OCI-LY7 (cell line): ENCODE measurements around the gene IFT88. TPM values are rescaled to one million over a fixed set of nuclear protein-coding genes. Genes with fewer than 3 reads are reported as not detected.

Source experiments
- BruUV-seq: library from RNA; stranded (reverse); fragments of 400-500 nt; replicated peaks from 2 replicates; lab custom pipeline; 2021; lab: Mats Ljungman, UMichigan
- CTCF ChIA-PET: fragments of 300-600 bp; sonication (Branson Sonifier 250); formaldehyde crosslinking; loops from one replicate; lab custom pipeline; 2022; ENCODE audit warnings: antibody characterized with exemption; ENCODE audit not compliant: unreplicated experiment; lab: Charles Lee
- POLR2A ChIA-PET: fragments of 300-600 bp; sonication (Branson Sonifier 250); formaldehyde crosslinking; loops from one replicate; lab custom pipeline; 2022; ENCODE audit warnings: antibody characterized with exemption; lab: Charles Lee
- DNase-seq: peaks from one replicate; pipeline ENCODE4 v3.0.0-alpha.2; 2015; ENCODE audit warnings: low spot score
- H2AFZ ChIP-seq: fragments of 200-600 bp; sonication (generic), shearing (Covaris generic); 2 replicates; pipeline ENCODE4 v1.6.1; 2014; ENCODE audit warnings: mild to moderate bottlenecking, antibody characterized with exemption, low read length, moderate library complexity
- H3K27ac ChIP-seq: fragments of 200-600 bp; sonication (generic); 2 replicates; pipeline ENCODE4 v1.5.1; 2014; ENCODE audit warnings: mixed run types, low read depth, mild to moderate bottlenecking, moderate library complexity, low read length, inconsistent platforms; ENCODE audit not compliant: poor library complexity, severe bottlenecking
- H3K36me3 ChIP-seq: fragments of 200-600 bp; sonication (generic); 2 replicates; pipeline ENCODE4 v1.6.1; 2014; ENCODE audit warnings: mild to moderate bottlenecking, antibody characterized with exemption, low read length, moderate library complexity, mixed read lengths; ENCODE audit not compliant: insufficient read depth
- H3K4me1 ChIP-seq: fragments of 200-600 bp; sonication (generic); 2 replicates; pipeline ENCODE4 v1.5.1; 2014; ENCODE audit warnings: mild to moderate bottlenecking, low read length; ENCODE audit not compliant: insufficient read depth, poor library complexity, severe bottlenecking
- H3K4me2 ChIP-seq: fragments of 200-600 bp; sonication (generic); 2 replicates; pipeline ENCODE4 v1.6.1; 2014; ENCODE audit warnings: mild to moderate bottlenecking, low read length
- H3K4me3 ChIP-seq: fragments of 200-600 bp; sonication (generic); 2 replicates; pipeline ENCODE4 v1.5.1; 2014; ENCODE audit warnings: mild to moderate bottlenecking, low read depth, low read length; ENCODE audit not compliant: poor library complexity, severe bottlenecking
- H3K79me2 ChIP-seq: fragments of 200-600 bp; sonication (generic); 2 replicates; pipeline ENCODE4 v1.6.1; 2016; ENCODE audit warnings: low read depth, mild to moderate bottlenecking, low read length, moderate library complexity, mixed read lengths; ENCODE audit not compliant: insufficient read depth
- H3K9me2 ChIP-seq: fragments of 200-600 bp; sonication (generic); 2 replicates; pipeline ENCODE4 v1.6.1; 2016; ENCODE audit warnings: mild to moderate bottlenecking, low read length, mixed read lengths; ENCODE audit not compliant: insufficient read depth
- H3K9me3 ChIP-seq: fragments of 200-600 bp; sonication (generic); 2 replicates; pipeline ENCODE4 v1.6.1; 2014; ENCODE audit warnings: mild to moderate bottlenecking, mixed run types, low read length, mixed read lengths
- H4K20me1 ChIP-seq: fragments of 200-600 bp; sonication (generic); 2 replicates; pipeline ENCODE4 v1.6.1; 2014; ENCODE audit warnings: mild to moderate bottlenecking, antibody characterized with exemption, low read length, moderate library complexity, mixed read lengths; ENCODE audit not compliant: insufficient read depth
- CTCF ChIP-seq: fragments of 200-600 bp; sonication (generic); conservative IDR thresholded peaks from 2 replicates; pipeline ENCODE4 v1.5.1; 2014; ENCODE audit warnings: mild to moderate bottlenecking, antibody characterized with exemption, low read length, moderate library complexity, mixed read lengths
- EZH2phosphoT487 ChIP-seq: fragments of 200-600 bp; sonication (generic); IDR thresholded peaks from 2 replicates; pipeline ENCODE4 v1.6.1; 2018; ENCODE audit warnings: low read depth, borderline replicate concordance, mild to moderate bottlenecking, mixed run types, antibody characterized with exemption, low read length, moderate library complexity, mixed read lengths
- intact Hi-C: fragments of 100-400 bp; cut with micrococcal nuclease; formaldehyde crosslinking; loops from one replicate; pipeline ENCODE4 v1.10.0; 2022; ENCODE audit not compliant: unreplicated experiment
- total RNA-seq, 2 experiments: library from RNA; depleted of rRNA in 1 of 2; stranded (reverse); fragments of >200 nt in 1 of 2; shearing (Covaris generic) in 1 of 2; gene quantifications; 2 replicates each; pipeline ENCODE4 v1.2.3, GENCODE V29; 2014 to 2022

The IFT88 gene
- total RNA-seq, 2 experiments from 2014 or later, result 6.1 to 6.9 TPM

- intact Hi-C loops, result no loop called here
These were observed 47.1 kb upstream of the IFT88 start for GRCh38 chr13:20519875-20520274.

GRCh38 chr13:20521364-20522115 is 45.4 kb upstream of the IFT88 start:
- BruUV-seq, result no TSS peak
- no peak for DNase-seq
- intact Hi-C loops, result no loop called here
- CTCF ChIA-PET, result no interaction called here
- Histone ChIP-seq H3K9me3 (no peaks in the 10 kb centered on the region), H3K79me2 (no peaks in the 10 kb centered on the region), H3K36me3 (no peaks in the 10 kb centered on the region), H2AFZ (no peak overlapping the region), H3K9me2 (no peaks in the 10 kb centered on the region), H3K4me1 (no peaks in the 10 kb centered on the region), H3K4me3 (no peak overlapping the region), H3K27ac (no peak overlapping the region), H3K4me2 (no peak overlapping the region), H4K20me1 (no peaks in the 10 kb centered on the region)
- TF ChIP-seq CTCF (no peak), EZH2phosphoT487 (no peak)
- POLR2A ChIA-PET, result interaction anchor here (1.3 kb wide), 1 partner anchor 311 kb away, joined by 3 read pairs; no protein-coding TSS in a partner anchor

More at GRCh38 chr13:20519875-20520274, 47.1 kb upstream of the IFT88 start:
- Histone ChIP-seq H3K79me2 (no peaks in the 10 kb centered on the region), H3K4me1 (no peaks in the 10 kb centered on the region), H3K9me2 (no peaks in the 10 kb centered on the region), H3K4me2 (no peak overlapping the region), H4K20me1 (no peaks in the 10 kb centered on the region), H3K9me3 (no peaks in the 10 kb centered on the region), H2AFZ (no peak overlapping the region), H3K4me3 (no peak overlapping the region), H3K36me3 (no peaks in the 10 kb centered on the region), H3K27ac (no peak overlapping the region)
- CTCF ChIA-PET, result no interaction called here
- DNase-seq, result no peak
- BruUV-seq, result no TSS peak
- TF ChIP-seq EZH2phosphoT487 (no peak), CTCF (no peak)
- POLR2A ChIA-PET, result no interaction called here

- no peaks in the 10 kb centered on the region for H3K9me2 ChIP-seq
- no peaks in the 10 kb centered on the region for H3K9me3 ChIP-seq
- H3K4me1 ChIP-seq, result no peaks in the 10 kb centered on the region
- no peak for DNase-seq
- TF ChIP-seq CTCF (no peak), EZH2phosphoT487 (no peak)
- BruUV-seq, result no TSS peak
- no peaks in the 10 kb centered on the region for H3K79me2 ChIP-seq
- no peak overlapping the region; the same call in 1 of the 2 replicates for H3K4me2 ChIP-seq
- H3K4me3 ChIP-seq, result no peak overlapping the region
- H3K36me3 ChIP-seq, result no peaks in the 10 kb centered on the region
- ChIA-PET CTCF (interaction anchor here (0.6 kb wide), 1 partner anchor 536 kb away, joined by 16 read pairs; the partner anchor contains the start of gene LATS2), POLR2A (interaction anchor here (0.6 kb wide), 1 partner anchor 67 kb away, joined by 7 read pairs; no protein-coding TSS in a partner anchor)
- no peak overlapping the region for H3K27ac ChIP-seq
- intact Hi-C loops, result no loop called here
- no peaks in the 10 kb centered on the region for H4K20me1 ChIP-seq
- H2AFZ ChIP-seq, result no peak overlapping the region
These were observed 41.8 kb upstream of the IFT88 start for GRCh38 chr13:20525144-20525600.
